Stimulated activated memory B cell treated with anti-CD40 and anti-IgM and Interleukin-4, amounts not matched to agents 10 μg/mL and 1 μg/mL and 100 μg/mL, for 72 hours (primary cell): Measurements from ENCODE around the gene CDH4.

Source experiments
- ATAC-seq: fragments of 150-1000 bp; cut with Tn5 transposase; 2 replicates; pipeline ENCODE4 v1.10.0; 2021
- H3K27ac Mint-ChIP-seq: one replicate; pipeline ENCODE4 v1.8.0; 2022; ENCODE audit warnings: mild to moderate bottlenecking, mixed read lengths
- H3K27me3 Mint-ChIP-seq: one replicate; pipeline ENCODE4 v1.8.0; 2022; ENCODE audit warnings: mixed read lengths
- H3K36me3 Mint-ChIP-seq: one replicate; pipeline ENCODE4 v1.8.0; 2022; ENCODE audit warnings: mixed read lengths
- H3K4me1 Mint-ChIP-seq: one replicate; pipeline ENCODE4 v1.8.0; 2022; ENCODE audit warnings: mixed read lengths
- H3K4me3 Mint-ChIP-seq: one replicate; pipeline ENCODE4 v1.8.0; 2022; ENCODE audit warnings: mild to moderate bottlenecking, moderate library complexity, mixed read lengths
- H3K9me3 Mint-ChIP-seq: one replicate; pipeline ENCODE4 v1.8.0; 2022; ENCODE audit warnings: mixed read lengths

The CDH4 gene

DNA sequence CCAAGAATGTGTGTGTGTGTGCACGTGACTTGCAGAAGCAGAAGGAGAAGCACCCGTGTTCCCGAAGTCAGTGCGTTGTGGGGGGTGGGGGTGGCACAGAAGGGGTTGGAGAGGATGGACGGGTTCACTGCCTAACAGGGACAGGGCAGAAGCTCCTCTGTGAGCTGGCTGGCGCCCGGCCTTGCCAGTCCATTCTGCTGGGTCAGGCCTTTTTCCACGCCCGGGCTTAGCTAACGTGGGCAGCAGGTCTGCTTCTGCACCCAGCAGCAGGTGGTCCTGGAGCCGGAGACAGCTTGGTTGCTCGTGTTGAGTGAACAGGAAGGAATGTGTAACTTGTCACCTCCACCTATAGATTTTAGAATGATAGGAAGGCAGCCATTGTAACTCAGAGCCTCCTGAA is 374.4 kb downstream of the CDH4 start:
- Mint-ChIP-seq H3K36me3 (no peaks in the 10 kb centered on the region), H3K9me3 (no peaks in the 10 kb centered on the region), H3K27me3 (peaks cover 6% of the 10 kb centered on the region), H3K4me1 (no peaks in the 10 kb centered on the region), H3K4me3 (no peak overlapping the region), H3K27ac (no peak overlapping the region)
- no peak for ATAC-seq

DNA sequence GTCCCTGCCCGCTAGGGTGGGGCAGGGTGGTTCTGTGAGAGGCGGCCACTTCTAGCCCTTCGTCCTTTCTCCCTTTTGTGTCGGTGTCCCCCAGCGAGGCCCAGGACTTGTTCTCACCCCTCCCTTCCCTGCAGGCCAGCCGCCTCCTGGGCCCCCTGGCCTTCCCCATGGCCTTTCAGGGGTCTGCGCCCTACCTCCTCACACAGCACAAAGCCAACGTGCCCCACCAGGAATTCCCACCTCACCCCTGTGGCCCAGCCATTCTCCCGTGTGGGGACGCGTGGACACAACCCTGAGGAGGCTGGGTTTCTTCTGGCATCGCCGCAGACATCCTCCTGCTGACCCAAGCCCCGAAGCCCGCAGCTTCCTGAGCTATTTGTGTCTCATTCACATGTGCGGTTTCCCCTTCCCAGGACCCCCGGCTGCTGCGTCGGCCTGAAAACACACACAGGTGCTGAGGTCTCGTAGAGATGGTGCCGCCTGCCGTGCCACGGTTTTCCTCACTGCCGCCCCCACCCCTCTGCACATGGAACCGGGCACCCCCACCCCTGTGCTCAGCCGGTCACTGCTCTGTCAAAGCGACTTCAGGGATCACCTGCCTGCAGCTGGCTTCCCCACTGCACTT is 375.8 kb downstream of the CDH4 start:
- no peak for ATAC-seq
- no peaks in the 10 kb centered on the region for H3K4me1 Mint-ChIP-seq
- no peaks in the 10 kb centered on the region for H3K36me3 Mint-ChIP-seq
- no peak overlapping the region for H3K4me3 Mint-ChIP-seq
- H3K27me3 Mint-ChIP-seq, result peaks cover 6% of the 10 kb centered on the region
- peaks cover 5% of the 10 kb centered on the region for H3K9me3 Mint-ChIP-seq
- H3K27ac Mint-ChIP-seq, result no peak overlapping the region

- no peak overlapping the region for H3K27ac Mint-ChIP-seq
- no peaks in the 10 kb centered on the region for H3K36me3 Mint-ChIP-seq
- peaks cover 11% of the 10 kb centered on the region for H3K9me3 Mint-ChIP-seq
- H3K27me3 Mint-ChIP-seq, result peaks cover 6% of the 10 kb centered on the region
- ATAC-seq, result no peak
- H3K4me1 Mint-ChIP-seq, result no peaks in the 10 kb centered on the region
- H3K4me3 Mint-ChIP-seq, result no peak overlapping the region
Observed at GRCh38 chr20:61628480-61628879, 376.4 kb downstream of the CDH4 start.

DNA sequence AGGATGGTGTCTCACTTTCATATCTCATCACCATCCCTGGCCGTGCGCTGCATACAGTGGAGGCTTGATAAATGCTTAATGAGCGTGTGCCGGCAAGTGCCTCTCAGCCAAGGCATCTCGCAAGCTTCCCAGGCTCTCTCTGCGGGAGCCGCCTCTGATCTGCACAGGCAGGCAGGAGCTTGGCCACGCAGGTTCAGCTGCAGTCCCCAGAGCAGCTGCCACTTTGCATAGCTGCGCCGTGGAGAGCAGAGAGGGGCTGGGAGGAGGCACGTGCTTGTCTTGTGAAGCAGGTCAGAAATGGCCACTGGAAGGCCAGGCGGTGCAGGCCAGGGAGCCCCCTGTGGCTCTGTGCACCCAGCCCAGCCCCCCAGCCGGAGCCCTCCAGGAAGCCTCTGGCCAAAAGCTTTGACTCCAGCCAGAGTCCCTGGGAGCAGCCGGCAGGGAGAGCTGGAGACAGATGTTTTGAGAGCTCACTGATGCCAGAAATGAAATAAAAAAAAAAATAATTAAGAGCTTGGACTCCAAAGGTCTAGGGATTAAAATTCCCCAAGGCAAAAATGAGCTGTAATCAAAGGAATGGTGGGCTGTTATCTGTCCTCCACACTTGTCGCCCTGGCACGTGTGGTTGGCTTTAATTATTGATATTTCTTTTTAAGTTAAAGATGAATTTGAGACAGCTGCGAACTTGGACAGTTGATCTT is 377.0 kb downstream of the CDH4 start:
- Mint-ChIP-seq H3K27me3 (peaks cover 6% of the 10 kb centered on the region), H3K9me3 (peaks cover 11% of the 10 kb centered on the region), H3K36me3 (no peaks in the 10 kb centered on the region), H3K27ac (no peak overlapping the region), H3K4me1 (no peaks in the 10 kb centered on the region), H3K4me3 (no peak overlapping the region)
- ATAC-seq, result no peak

GRCh38 chr20:61629602-61630390 is 377.7 kb downstream of the CDH4 start:
- no peaks in the 10 kb centered on the region for H3K36me3 Mint-ChIP-seq
- H3K4me3 Mint-ChIP-seq, result no peak overlapping the region
- no peak for ATAC-seq
- H3K27ac Mint-ChIP-seq, result no peak overlapping the region
- peaks cover 6% of the 10 kb centered on the region for H3K27me3 Mint-ChIP-seq
- no peaks in the 10 kb centered on the region for H3K4me1 Mint-ChIP-seq
- peaks cover 11% of the 10 kb centered on the region for H3K9me3 Mint-ChIP-seq

DNA sequence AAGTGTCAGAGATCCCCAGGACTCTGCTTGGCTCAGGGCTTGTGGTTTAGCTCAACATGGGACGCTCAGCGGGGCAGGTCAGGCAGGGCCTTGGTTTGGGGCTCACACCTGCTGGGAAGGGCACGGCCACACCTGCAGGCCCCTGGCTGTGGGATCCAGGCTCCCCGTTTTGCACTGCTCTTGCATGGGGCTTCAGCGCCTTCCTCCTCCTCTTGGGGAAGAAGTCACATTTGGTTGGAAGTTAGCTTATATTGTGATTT is 378.3 kb downstream of the CDH4 start:
- no peaks in the 10 kb centered on the region for H3K36me3 Mint-ChIP-seq
- no peak overlapping the region for H3K4me3 Mint-ChIP-seq
- H3K27ac Mint-ChIP-seq, result no peak overlapping the region
- H3K4me1 Mint-ChIP-seq, result no peaks in the 10 kb centered on the region
- peaks cover 6% of the 10 kb centered on the region for H3K27me3 Mint-ChIP-seq
- ATAC-seq, result no peak
- H3K9me3 Mint-ChIP-seq, result peaks cover 11% of the 10 kb centered on the region

DNA sequence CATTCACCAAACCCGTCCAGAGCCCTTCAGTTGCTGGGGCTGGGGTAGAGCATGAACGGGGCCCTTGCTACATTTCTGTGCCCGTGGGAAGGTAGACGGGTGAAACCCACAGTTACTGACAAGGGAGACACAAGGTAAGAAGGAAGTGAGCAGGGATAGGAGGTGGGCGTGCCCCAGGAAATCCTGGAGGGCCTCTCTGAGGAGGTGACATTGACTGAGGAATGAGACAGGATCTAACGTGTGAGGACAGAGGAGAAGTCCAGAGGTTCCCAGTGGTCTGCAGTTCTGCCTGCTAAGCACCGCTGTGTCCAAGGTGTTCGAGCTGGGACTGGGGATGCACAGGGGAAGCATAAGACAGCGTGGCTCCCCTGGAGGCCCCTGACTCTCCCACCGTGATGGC is 378.8 kb downstream of the CDH4 start:
- H3K9me3 Mint-ChIP-seq, result peaks cover 11% of the 10 kb centered on the region
- ATAC-seq, result no peak

GRCh38 chr20:61631751-61632150 is 379.7 kb downstream of the CDH4 start:
- no peak for ATAC-seq
- H3K4me3 Mint-ChIP-seq, result no peak overlapping the region
- no peaks in the 10 kb centered on the region for H3K4me1 Mint-ChIP-seq
- H3K36me3 Mint-ChIP-seq, result no peaks in the 10 kb centered on the region
- H3K27me3 Mint-ChIP-seq, result peaks cover 6% of the 10 kb centered on the region
- H3K27ac Mint-ChIP-seq, result no peak overlapping the region
- peaks cover 11% of the 10 kb centered on the region for H3K9me3 Mint-ChIP-seq

More for the DNA sequence above, 378.8 kb downstream of the CDH4 start:
- H3K36me3 Mint-ChIP-seq, result no peaks in the 10 kb centered on the region
- H3K27ac Mint-ChIP-seq, result no peak overlapping the region
- H3K4me3 Mint-ChIP-seq, result no peak overlapping the region
- no peaks in the 10 kb centered on the region for H3K4me1 Mint-ChIP-seq
- peaks cover 6% of the 10 kb centered on the region for H3K27me3 Mint-ChIP-seq

- peaks cover 6% of the 10 kb centered on the region for H3K27me3 Mint-ChIP-seq
- no peaks in the 10 kb centered on the region for H3K36me3 Mint-ChIP-seq
- H3K4me1 Mint-ChIP-seq, result no peaks in the 10 kb centered on the region
- H3K9me3 Mint-ChIP-seq, result peaks cover 11% of the 10 kb centered on the region
- no peak overlapping the region for H3K27ac Mint-ChIP-seq
- ATAC-seq, result no peak
- H3K4me3 Mint-ChIP-seq, result no peak overlapping the region
Observed at GRCh38 chr20:61633004-61633403, 380.9 kb downstream of the CDH4 start.

DNA sequence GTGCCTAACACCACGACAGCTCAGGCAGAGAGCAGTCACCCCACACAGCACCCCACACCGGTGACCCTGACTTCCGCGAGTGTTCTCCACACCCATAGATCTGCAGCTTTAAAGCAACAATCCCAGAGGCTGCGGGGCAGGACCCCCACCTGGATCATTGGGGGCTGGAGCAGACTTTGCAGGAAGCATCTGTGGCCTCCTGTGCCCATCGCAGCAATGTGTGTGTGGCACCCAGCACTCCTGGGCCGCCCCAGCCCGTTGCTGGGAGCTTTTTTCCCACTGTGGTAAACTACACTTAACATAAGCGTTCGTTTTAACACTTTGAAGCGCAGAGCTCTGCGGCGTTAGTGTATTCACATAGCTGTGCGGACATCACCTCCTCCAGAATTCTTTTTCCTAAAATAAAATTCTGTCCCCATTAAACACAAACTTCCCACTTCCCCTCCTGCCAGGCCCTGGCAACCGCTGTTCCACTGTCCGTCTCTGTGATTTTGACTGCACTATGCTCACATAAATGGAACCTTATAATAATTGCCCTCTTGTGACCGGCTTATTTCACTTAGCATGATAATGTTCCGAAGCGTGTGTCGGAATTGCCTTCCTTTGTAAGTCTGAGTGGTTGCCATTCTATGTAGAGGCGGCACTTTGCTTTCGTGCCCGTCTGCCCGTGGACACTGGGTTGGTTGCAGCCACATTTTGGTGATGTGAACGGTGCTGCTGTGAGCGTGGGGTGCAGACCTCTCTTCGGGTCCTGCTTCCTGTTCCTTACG is 382.5 kb downstream of the CDH4 start:
- no peaks in the 10 kb centered on the region for H3K27me3 Mint-ChIP-seq
- ATAC-seq, result no peak
- no peaks in the 10 kb centered on the region for H3K36me3 Mint-ChIP-seq
- peaks cover 11% of the 10 kb centered on the region for H3K9me3 Mint-ChIP-seq
- no peaks in the 10 kb centered on the region for H3K4me1 Mint-ChIP-seq
- no peak overlapping the region for H3K4me3 Mint-ChIP-seq
- no peak overlapping the region for H3K27ac Mint-ChIP-seq

DNA sequence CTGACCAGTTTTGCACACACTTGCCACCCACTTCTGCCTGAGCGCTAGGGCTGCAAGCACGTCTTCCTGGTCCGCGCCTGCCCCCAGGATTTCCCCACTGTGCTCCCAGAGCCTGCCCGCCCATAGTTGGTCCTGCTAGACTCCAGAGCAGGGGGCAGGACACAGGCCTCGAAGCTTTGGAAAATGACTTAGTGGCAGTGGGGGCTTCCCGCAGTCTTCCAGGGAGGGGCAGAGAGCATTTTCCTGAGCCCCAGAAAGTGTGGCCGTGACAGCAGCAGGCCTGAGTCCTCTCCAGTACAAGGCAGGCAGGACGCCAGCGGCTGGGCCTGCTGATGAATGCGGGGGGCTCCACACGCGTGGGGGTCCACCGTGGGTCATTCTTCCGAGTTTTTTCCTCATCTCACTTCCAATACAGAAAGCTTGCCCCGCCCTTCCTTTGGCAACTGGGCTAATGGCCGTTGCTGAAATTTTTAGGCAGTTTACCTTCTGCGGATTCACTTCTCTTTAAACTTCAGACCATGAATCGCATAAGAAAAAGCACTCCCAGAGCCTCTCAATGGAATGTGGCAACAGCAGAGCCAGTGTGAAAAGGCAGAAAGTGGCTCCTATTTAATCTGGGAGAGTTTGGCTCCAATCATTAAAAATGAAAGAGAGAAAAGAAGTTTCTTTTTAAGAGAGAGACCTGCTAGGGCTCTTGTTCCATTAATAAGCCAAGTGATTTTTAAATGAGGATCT is 383.8 kb downstream of the CDH4 start:
- Mint-ChIP-seq H3K9me3 (peaks cover 11% of the 10 kb centered on the region), H3K4me3 (no peak overlapping the region), H3K4me1 (no peaks in the 10 kb centered on the region), H3K27me3 (no peaks in the 10 kb centered on the region), H3K36me3 (no peaks in the 10 kb centered on the region), H3K27ac (no peak overlapping the region)
- no peak for ATAC-seq

- H3K27me3 Mint-ChIP-seq, result no peaks in the 10 kb centered on the region
- no peak for ATAC-seq
- H3K9me3 Mint-ChIP-seq, result peaks cover 11% of the 10 kb centered on the region
- H3K27ac Mint-ChIP-seq, result no peak overlapping the region
- no peak overlapping the region for H3K4me3 Mint-ChIP-seq
- no peaks in the 10 kb centered on the region for H3K4me1 Mint-ChIP-seq
- no peaks in the 10 kb centered on the region for H3K36me3 Mint-ChIP-seq
Observed at GRCh38 chr20:61636531-61637116, 384.6 kb downstream of the CDH4 start.

DNA sequence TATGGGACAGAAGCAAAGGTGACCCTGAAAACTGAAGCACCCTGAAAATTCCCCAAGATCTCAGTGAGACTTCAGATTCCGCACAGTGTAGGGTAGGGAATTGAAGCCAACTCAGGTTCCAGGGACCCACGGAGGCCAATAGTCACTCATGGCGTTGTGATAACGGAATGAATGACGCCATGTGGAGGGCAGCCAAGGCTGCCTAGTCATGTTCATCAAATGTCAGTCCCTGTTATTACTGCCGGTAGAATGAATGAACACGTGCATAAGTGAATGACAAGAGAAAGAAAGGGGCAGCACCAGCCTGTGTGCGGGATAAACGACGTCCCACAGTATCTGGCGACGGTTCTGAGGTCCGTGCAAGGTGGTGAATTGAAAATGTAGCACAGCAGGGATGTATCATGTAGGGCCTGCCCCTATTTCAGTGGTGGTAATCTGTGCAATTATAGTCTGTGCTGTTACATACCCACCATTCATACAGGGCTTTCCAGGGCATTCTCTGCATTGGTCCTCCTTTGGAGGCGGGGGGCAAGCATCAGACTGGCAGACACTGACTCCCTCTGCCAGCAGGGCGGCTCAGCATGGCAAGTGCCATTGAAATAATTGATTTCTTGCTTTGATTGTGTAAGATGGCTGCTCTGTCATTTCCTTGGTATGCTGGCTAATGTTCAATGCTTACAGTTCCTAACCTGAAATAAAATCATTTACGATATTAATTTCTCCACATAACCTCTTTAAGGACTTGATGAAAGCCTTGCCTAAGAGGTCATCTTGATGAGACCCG is 386.9 kb downstream of the CDH4 start:
- Mint-ChIP-seq H3K27ac (no peak overlapping the region), H3K36me3 (no peaks in the 10 kb centered on the region), H3K4me1 (no peaks in the 10 kb centered on the region), H3K4me3 (no peak overlapping the region), H3K9me3 (peaks cover 4% of the 10 kb centered on the region), H3K27me3 (no peaks in the 10 kb centered on the region)
- no peak for ATAC-seq
